ENCODE measurements around the gene SUSD4.

The SUSD4 gene

DNA sequence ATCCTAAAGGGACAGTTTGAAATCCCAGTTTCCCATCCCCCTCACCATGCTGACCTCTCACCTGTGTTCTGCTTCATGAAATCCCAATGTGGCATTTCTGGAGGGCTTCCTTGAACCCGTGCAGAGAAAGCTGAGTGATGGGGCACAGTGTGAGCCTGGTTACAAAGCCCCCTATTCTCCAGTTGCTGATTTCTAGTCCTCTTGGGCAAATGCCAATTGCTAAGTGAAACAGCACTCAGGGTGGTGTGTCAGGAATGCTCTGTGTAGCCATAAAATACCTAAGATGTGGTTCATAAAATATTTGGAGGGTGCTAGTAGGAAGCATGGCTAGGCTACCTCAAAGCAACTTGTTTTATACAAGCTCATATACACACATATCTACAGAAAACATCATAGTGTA is 32.0 kb downstream of the SUSD4 start:
- in situ Hi-C loops (cut with HindIII; ENCODE audit: low sequenced_read_pairs): no loop called here

DNA sequence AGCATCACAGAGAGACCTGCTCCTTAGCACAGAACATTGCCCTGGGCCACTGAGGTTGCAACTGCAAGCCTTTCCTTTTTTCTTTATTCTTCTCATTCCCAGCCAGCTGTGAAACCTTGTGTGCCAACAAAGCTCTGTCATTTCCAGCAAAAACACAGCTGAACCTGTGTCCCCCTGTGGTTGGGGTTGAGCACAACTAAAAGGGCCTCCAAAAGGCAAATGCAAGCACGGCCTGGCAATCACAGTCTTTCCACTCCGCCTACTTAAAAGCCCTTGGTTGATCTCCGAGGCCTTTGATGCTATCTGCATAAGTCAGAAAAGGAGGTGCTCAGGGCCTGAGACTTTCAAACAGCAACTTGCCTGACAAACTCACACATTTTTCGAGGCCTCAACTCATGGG is 32.7 kb downstream of the SUSD4 start:
- in situ Hi-C loops (cut with HindIII; ENCODE audit: low sequenced_read_pairs): no loop called here

DNA sequence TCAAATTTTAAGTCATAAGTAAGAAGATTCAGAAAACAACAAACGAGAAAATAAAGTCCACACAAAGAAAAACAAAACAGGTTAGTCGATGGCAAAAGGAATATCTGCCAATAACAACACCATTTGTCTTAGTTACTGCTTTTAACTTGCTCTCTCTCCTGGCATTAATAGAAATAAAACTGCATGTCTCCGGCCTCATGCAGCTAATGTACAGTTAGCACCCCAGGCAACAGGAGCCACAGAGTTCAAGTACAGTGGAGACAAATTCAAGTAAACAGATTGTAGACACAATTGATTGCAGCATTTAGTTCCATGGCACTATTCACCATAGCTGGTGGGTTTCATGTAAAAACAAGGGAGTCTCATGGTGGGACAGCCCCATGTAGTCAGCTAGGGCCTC is 33.5 kb downstream of the SUSD4 start:
- in situ Hi-C loops (cut with HindIII; ENCODE audit: low sequenced_read_pairs): no loop called here

DNA sequence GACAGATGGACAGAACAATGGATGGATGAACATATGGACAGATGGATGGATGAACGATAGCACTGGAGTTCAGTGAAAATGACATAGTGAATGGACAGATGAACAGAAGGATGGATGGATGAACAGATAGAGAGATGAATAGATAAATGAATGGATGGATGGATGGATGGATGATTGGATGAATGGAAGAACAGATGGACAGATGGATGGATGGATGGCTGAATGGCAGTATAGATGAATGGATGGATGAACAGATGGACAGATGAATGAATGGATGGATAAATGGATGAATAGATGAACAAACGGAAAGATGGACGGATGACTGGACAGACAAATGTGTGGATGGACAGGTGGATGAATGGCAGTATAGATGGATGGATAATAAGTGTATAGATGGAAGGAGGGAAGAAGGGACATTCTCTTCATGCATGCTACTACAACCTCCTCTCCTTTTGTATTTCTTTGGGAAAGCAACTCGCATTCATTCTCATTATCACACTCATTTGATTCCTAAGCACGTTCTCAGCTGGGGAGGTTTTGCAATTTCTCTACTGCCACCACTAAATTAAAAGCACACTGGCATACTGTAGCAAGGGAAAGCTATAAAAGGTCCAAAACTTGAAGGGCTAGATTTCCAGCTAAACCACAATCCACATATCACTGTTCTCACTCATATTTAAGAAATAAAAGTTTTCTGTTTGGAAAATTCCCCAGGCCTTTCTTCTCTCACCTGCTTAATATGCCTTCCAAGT is 34.1 kb downstream of the SUSD4 start:
- in situ Hi-C loops (cut with HindIII; ENCODE audit: low sequenced_read_pairs): loop anchor here (5.0 kb wide), 1 partner anchor 63 kb away; no protein-coding TSS in a partner anchor

DNA sequence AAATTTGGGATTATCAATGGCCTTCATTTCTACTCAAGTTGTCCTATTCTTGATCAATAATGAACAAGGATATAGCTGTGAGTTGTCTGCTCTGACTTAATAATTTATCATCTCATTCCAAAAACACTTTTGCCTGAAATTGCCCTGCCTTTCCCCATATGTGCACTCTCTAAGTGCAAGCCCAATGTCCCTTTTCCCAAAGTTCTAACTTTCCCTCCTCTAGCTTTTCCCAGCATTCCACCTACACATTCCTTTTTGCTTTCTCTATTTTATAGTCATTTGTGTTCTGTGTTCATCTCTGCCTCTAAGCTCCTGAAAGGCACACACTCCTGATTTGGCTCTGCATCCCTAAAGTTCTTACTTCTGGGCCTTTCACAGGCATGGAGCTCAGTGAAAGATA is 34.7 kb downstream of the SUSD4 start:
- in situ Hi-C loops (cut with HindIII; ENCODE audit: low sequenced_read_pairs): loop anchor here (5.0 kb wide), 1 partner anchor 62 kb away; no protein-coding TSS in a partner anchor

DNA sequence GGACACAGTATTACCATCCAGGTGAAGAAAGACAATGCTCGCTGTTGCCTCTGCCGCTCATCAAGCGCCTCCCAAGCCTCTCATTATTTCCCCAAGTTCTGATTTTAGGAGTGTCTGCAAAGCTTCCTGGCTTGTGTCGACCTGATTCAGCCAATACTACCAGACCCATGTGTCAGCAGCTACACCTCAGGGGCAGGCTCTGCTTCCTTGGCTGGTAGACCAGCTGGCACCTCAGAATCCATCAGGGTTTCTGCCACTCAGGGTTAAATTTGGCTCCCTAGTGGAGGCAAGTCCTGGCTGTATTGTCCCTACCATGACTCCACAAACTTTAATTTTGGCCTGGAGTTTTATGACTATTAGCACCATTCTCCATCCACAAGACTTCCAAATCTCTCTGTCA is 35.4 kb downstream of the SUSD4 start:
- in situ Hi-C loops (cut with HindIII; ENCODE audit: low sequenced_read_pairs): loop anchor here (5.0 kb wide), 1 partner anchor 61 kb away; no protein-coding TSS in a partner anchor

DNA sequence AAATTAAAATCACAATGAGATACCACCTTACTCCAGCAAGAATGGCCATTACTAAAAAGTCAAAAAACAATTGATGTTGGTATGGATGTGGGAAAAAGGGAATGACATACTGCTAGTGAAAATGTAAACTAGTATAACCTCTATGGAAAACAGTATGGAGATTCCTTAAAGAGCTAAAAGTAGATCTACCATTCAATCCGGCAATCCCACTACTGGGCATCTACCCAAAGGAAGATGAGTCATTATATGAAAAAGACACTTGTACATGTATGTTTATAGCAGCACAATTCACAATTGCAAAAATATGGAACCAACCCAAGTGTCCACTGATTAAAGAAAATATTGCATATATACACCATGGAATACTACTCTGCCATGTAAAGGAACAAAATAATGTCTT is 37.2 kb downstream of the SUSD4 start:
- in situ Hi-C loops (cut with HindIII; ENCODE audit: low sequenced_read_pairs): loop anchor here (5.0 kb wide), 1 partner anchor 59 kb away; no protein-coding TSS in a partner anchor

DNA sequence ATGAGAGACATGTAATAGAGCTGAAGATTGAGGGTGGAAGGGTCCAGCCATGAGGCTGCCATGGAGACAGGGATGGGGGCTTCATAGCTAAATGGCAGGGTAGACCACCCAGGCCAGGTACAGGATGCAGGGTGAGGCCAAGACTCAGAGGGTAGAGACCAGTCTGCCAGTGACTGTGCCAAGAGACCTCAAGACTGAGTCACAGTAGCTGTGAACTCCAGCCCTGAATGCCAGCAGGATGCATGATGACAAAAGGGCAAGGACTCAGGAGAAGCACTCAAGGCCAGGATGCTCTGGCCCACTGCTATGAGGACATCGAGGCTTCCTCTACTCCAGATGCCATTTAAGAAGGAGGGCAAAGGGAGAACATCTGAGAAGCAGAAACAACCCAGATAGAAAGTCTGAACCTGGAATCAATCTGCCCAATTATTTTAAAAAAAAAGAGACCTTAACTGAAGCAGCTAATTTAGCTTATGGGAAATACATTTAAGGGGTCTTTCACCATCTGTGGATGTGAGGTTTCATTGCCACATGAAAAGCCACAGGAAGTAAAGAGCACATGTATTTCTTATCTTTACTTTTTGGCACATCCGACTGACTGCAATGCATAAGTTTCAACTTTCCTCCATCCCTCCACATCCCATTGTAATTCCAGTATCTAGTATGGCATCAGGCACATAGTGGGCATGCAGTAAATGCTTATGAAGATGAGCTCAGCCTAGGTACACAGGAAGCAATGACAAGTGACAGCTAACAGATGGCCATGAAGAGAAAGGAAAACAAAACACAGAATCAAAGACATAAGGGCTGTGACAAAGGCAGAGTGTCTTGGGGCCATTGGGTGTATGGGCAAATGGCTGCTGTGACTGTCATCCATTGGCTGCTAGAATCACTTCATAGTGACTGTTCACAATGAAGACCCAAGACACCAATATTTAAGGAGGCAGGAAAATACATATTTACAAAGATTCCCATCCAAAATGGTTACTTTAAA is 40.2 kb downstream of the SUSD4 start:
- in situ Hi-C loops (cut with HindIII; ENCODE audit: low sequenced_read_pairs): no loop called here

DNA sequence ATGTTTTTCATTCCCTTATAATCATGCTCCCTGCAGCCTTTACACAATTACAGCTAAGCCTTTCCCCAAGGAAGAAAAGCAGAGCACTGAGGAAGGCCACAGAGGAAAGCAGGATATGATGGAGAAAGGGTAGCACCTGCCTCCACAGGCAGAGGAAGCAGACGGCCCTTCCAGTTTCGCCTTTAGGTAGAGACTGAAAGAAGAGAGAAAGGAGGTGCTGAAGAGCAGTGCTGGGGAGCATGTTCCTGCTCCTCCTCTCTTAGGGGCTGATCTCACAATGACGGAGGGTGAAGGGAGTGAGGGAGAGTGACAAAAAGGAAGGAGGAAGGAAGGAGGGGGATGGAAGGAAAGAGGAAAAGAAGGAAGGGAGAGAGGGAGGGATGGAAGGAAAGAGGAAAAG is 41.1 kb downstream of the SUSD4 start:
- in situ Hi-C loops (cut with HindIII; ENCODE audit: low sequenced_read_pairs): no loop called here

DNA sequence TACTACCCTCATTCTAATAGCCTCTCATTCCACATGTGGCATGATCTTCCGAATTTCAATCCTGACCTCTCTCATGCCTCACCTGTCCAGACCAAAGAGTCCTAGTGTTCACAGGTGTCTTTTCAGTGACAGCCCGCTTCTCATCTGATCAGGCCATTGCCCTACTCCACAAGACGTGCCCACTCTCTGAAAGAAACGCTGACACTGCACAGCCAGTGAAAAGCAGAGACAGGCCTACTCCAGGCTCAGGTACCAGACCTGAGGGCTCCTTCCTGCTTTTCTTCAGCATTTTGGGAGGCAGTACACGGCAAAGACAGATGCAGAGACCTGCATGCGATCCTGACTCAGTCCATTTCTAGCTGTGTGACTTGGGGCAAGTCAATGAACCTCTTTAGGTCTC is 43.0 kb downstream of the SUSD4 start:
- in situ Hi-C loops (cut with HindIII; ENCODE audit: low sequenced_read_pairs): no loop called here

DNA sequence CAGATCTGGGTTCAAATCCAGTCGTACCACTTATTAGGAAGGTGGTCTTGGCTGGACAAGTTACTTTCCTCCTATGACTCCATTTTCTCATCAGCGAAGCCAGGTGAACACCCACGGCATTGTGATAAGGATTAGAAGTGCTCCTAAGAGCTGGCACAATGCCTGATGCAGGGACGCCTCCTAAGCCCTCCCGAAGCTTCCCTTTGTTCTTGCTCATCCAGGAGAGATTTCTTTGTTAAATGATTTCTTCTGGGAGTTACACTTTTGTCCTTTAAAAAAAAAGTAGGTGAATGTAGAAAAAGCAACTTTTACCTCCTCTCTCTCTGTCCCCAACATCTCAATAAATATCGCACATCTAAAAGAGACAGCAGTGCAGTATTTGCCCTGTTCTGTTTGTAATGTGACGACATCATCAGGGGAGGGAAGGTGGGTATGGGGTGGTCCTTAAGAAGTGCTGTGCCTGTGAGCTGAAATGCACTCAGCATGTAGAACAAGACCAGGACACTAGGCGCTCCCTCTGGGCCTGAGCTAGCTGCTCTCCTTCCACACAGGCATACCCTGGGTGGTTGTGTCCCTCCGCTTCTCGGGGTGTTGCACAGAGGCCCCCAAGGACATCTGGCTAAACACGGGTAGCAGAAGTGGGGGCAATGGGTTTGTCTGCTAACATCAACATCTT is 43.9 kb downstream of the SUSD4 start:
- in situ Hi-C loops (cut with HindIII; ENCODE audit: low sequenced_read_pairs): no loop called here

DNA sequence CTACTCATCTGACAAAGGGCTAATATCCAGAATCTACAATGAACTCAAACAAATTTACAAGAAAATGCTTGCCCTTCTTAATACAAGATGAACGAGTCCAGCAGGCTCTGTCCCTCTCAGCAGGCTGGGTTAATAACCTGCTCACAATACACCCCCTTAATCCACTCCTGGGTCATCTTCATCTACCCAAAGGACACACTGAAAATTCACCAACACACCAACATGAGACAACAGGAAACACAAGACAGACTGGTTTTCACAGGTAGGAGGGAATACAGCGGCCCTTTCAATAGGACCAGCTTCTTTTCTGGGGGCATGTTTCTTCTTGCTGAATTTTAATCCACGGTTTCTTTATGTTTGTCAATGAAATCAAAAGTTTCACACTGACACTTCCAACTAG is 44.6 kb downstream of the SUSD4 start:
- in situ Hi-C loops (cut with HindIII; ENCODE audit: low sequenced_read_pairs): no loop called here

DNA sequence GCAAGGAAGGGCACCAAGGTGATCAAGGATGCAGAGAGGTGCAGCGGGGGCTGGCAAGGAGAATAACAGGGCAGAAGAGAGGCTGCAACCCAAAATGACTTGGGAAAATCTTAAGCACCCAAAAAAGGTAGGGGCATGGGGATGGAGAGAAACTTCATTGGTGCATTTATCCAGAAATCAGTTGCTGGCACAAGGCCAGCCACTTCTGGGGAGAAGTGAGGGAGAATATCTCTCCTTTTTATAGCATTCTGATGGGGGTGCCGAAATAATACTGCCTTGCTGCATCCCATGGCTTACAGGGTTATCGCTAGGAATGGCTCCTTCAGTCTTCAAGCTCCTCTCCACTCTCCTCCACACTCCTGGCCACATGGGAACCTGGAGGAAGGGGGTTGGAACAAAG is 47.9 kb downstream of the SUSD4 start:
- in situ Hi-C loops (cut with HindIII; ENCODE audit: low sequenced_read_pairs): no loop called here

DNA sequence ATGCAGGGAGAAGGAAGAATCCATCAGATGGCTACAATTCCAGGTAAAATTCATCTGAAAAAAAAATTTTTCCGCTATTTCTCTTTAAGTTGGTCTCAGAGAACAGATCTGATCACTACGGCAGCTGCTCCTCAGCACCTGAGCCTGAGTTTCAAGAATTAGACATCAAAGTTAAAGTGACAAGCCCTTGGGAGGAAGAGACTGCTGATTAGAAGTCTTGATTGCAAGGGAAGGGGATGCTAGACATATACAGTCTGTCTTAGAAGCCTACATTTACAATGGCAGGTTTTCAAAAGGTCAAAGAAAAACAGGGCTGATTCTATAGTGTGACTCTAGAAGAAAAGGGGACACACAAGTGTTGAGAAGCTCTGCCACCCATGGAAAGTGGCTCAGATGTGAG is 48.3 kb downstream of the SUSD4 start:
- in situ Hi-C loops (cut with HindIII; ENCODE audit: low sequenced_read_pairs): no loop called here

DNA sequence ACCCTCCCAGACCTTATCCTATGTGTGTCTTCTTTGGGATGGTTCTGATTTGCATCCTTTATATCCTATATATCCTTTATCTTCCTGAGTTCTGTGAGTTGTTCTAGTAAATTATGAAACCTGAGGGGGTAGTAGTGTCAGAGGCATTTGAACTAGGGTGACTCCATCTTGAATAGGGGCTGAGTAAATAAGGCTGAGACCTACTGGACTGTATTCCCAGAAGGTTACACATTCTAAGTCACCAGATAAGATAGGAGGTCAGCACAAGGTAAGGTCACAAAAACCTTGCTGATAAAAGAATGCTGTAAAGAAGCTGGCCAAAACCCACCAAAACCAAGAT is 50.6 kb downstream of the SUSD4 start:
- in situ Hi-C loops (cut with HindIII; ENCODE audit: low sequenced_read_pairs): no loop called here

DNA sequence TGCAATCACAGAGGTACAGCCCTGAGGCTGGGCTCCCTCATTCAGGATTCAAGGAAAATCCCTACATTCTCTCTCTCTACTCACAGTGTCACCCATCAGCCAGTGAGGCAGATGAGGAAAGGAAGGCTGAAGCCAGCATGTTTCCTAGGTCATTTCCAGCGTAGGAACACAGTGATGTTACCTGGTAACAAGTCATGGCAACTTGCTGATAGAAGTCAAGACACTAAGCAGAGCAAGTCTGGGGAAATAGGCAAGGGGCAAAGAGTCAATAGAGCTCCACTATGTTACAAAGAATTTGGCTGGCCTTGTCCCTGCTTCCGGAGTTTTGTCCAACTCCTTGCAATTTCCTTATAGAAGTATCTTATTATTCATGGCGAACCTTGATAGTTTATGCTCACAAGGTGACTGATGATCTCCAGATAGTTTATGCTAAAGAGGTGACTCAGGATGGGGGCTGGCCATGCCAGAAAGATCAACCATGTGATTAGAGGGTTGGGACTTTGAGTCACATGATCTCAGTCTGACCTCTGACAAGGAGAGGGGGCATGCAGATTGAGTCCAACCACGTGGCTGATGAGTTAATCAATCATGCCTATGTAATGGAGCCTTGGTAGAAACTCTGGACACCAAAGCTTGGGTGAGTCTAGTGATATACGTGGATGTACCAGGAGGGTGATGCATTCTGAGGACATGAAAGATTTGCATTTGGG is 51.1 kb downstream of the SUSD4 start:
- in situ Hi-C loops (cut with HindIII; ENCODE audit: low sequenced_read_pairs): no loop called here

DNA sequence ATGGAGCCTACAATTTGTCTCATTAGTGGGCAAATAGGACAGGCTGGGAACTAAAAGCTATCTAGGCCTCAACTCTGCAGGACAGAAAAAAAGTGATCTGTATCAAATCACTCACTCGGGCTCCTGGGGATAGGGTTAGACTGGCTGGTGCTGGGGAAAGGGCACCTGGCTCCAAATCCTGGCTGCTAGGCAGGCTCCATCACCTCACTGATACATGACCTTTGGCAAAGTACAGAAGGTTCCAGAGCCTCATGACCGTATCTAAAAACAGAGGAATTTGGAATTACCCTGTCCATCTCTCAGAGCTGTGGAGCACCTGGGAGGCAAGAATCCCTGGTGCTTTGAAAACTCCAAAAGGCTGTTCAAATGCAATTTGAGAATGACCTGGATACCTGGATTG is 51.7 kb downstream of the SUSD4 start:
- in situ Hi-C loops (cut with HindIII; ENCODE audit: low sequenced_read_pairs): no loop called here

DNA sequence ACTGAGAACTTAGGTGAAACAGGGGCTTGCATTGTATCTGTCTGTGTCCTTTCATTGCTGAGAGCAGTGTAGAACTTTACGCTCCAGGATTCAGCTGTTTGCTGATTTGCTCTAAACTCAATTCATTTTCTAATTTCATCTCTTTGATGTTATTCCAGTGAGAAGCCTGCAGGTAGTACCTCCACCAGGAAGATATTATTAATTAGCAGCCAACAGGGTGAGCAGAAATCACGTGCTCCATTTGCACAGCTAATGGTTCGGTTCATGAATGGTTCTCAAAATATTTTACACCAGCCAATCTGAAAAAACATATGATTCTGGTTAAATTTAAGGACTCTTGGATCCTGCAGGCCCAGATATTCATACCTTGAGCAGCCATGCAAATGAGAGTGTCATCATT is 52.1 kb downstream of the SUSD4 start:
- in situ Hi-C loops (cut with HindIII; ENCODE audit: low sequenced_read_pairs): no loop called here

DNA sequence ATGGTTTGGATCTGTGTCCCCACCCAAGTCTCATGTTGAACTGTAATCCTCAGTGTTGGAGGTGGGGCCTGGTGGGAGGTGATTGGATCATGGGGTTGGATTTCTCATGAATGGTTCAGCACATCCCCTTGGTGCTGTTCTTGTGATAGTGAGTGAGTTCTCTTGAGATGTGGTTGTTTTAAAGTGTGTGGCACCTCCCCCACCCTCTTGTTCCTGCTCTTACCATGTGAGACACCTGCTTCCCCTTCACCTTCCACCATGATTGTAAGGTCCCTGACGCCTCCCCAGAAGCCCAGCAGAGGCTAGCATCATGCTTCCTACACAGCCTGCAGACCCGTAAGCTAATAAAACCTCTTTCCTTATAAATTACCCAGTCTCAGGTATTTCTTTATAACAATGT is 55.8 kb downstream of the SUSD4 start:
- in situ Hi-C loops (cut with HindIII; ENCODE audit: low sequenced_read_pairs): no loop called here

DNA sequence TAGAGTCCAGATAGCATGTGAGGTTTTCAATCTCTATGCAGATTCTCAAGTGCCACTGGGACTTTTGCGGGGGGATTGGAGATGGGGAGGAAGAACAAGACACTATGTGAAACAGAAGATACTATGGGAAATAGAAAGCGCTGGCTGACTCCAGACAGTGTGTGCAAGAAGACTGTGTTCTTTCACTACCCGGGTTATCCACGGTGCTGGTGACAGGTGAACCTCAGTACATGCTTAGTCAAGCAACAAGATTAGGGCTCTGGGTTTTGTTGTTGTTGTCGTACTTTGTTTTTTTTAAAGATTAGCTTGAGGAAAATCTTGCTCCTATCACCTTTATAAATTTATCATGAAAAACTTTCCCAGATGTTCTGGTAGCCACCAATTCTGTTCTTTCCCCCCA is 56.4 kb downstream of the SUSD4 start:
- in situ Hi-C loops (cut with HindIII; ENCODE audit: low sequenced_read_pairs): no loop called here

DNA sequence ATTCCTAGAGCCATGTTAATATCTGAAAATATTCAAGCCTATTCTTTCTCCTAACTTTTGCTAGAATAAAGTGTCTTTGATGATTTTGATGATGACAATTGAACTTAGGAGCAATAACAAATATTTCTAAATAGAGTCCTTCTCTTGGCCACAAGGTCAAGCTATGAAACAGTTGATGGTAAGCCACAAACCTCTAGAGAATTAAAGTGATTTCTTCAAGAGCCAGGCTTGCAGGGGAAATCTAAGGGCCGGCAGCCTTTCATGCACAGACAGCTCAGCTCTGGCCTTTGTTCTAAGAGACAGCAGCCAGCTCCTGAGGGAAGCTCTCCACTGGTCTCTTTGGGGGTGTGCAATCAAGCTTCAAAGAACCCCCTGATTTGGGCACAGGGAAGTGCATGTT is 59.0 kb downstream of the SUSD4 start:
- in situ Hi-C loops (cut with HindIII; ENCODE audit: low sequenced_read_pairs): no loop called here
